ENCODE measurements around the gene RXRB.

DNA sequence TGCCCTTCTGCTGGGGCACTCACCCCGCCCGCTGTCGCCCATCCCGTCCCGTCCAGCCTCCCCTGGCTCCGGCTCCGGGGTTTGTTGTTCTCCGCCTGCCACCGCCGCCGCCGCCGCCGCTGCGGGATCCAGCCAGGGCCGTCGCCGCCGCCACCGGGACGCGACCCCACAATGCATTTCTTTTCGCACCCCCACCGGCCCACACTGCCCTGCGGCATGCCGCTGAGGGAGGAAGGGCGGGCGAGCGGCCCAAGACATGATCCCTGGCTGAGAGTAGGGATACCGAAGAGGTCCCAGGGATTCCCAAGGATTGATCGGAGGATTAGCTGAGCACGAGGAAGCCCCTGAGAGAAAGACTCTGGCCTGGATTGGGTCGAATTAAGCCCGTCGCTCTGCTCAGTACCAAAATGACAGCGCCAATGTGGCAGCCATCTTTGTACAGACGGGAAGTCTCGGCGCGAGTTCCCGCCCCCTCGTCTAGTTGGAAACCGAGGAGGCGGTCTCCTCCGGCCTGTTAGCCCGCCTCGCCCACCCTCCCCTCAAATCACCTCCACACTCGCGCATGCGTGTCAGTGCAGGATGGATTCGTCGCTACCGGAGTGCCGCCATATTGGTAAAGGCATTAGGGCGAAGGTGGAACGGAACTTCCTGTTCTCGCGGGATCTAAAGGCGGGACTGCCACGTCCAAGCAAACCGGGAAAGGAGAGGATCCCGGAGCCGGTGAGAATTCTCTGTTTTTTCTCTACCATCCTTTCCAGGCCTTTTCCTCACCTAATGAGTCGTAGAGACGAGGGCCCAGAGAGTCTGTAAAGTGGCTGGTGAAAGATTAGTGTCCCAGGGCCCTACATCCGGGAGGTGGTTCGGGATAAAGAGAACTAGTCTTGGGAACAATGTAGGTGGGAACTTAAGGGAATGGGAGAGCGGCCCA, at the start of gene RXRB, which contains the start of gene SLC39A7:
- TF ChIP-seq, protein P1, sequence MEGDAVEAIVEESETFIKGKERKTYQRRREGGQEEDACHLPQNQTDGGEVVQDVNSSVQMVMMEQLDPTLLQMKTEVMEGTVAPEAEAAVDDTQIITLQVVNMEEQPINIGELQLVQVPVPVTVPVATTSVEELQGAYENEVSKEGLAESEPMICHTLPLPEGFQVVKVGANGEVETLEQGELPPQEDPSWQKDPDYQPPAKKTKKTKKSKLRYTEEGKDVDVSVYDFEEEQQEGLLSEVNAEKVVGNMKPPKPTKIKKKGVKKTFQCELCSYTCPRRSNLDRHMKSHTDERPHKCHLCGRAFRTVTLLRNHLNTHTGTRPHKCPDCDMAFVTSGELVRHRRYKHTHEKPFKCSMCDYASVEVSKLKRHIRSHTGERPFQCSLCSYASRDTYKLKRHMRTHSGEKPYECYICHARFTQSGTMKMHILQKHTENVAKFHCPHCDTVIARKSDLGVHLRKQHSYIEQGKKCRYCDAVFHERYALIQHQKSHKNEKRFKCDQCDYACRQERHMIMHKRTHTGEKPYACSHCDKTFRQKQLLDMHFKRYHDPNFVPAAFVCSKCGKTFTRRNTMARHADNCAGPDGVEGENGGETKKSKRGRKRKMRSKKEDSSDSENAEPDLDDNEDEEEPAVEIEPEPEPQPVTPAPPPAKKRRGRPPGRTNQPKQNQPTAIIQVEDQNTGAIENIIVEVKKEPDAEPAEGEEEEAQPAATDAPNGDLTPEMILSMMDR (IDR thresholded peaks at IDR 0.05; ENCODE audit: low read depth, low read length, poor library complexity, severe bottlenecking), result no peak
- no peak for TF ChIP-seq EZH2phosphoT487 (IDR thresholded peaks at IDR 0.05; ENCODE audit: borderline replicate concordance, low read length)
